ENCODE measurements around the gene ZMYND19.

GRCh38 chr9:137581361-137582285 lies 8.7 kb downstream of the ZMYND19 start:
- TF ChIP-seq CTCF (IDR thresholded peaks at IDR 0.05) (no peak), EZH2 (IDR thresholded peaks at IDR 0.05) (no peak), EZH2phosphoT487 (IDR thresholded peaks at IDR 0.05) (no peak)
